Heart right ventricle (tissue), 16 donors: Measurements from ENCODE around the gene CCDC194. TPM values are rescaled to one million over a fixed set of nuclear protein-coding genes. Genes with fewer than 3 reads are reported as not detected.
A peak's percentile ranks its signal among the peaks of the same experiment; 100 is the strongest.

Experiments
- ATAC-seq, 8 donors: fragments of 200-7000 bp; cut with Tn5 transposase; one replicate each; pipeline ENCODE4 v1.9.1; 2020; ENCODE audit warnings: mild to moderate bottlenecking in 8 of 8, moderate library complexity in 8 of 8, moderate number of reproducible peaks in 1 of 8
- DNase-seq, 2 donors: peaks; one replicate each; pipeline ENCODE4 v3.0.0-alpha.2; 2020
- H3K27ac ChIP-seq, 10 donors: fragments of 200-600 bp; sonication (generic) in 2 of 10; one replicate each; pipeline versions ENCODE4 v1.5.0 to v1.8.0; 2020 to 2022; ENCODE audit warnings: mild to moderate bottlenecking in 3 of 10
- H3K27me3 ChIP-seq, 7 donors: fragments of 200-600 bp; one replicate each; pipeline ENCODE4 v1.8.0; 2021 to 2022; ENCODE audit warnings: mild to moderate bottlenecking in 2 of 7
- H3K36me3 ChIP-seq, 9 donors: fragments of 200-600 bp; sonication (generic) in 1 of 9; one replicate each; pipeline versions ENCODE4 v1.5.0 to v1.8.0; 2020 to 2022; ENCODE audit warnings: mild to moderate bottlenecking in 2 of 9
- H3K4me1 ChIP-seq, 9 donors: fragments of 200-600 bp; sonication (generic) in 1 of 9; one replicate each; pipeline versions ENCODE4 v1.5.0 to v1.8.0; 2020 to 2022; ENCODE audit warnings: mild to moderate bottlenecking in 4 of 9
- H3K4me3 ChIP-seq, 10 donors: fragments of 200-600 bp; sonication (generic) in 2 of 10; one replicate each; pipeline versions ENCODE4 v1.5.0 to v1.8.0; 2020 to 2022; ENCODE audit warnings: mild to moderate bottlenecking in 7 of 10, moderate library complexity in 2 of 10
- H3K9me3 ChIP-seq, 11 donors: fragments of 200-600 bp in 10 of 11; sonication (generic) in 2 of 11; one replicate each; pipeline versions ENCODE4 v1.5.0 to v1.8.0; 2013 to 2022; ENCODE audit warnings: mild to moderate bottlenecking in 2 of 11, control low read depth in 1 of 11, moderate library complexity in 1 of 11
- CTCF ChIP-seq, 9 donors: fragments of 200-600 bp; sonication (generic) in 2 of 9; IDR thresholded peaks; one replicate each; pipeline versions ENCODE4 v1.5.0 to v1.8.0; 2021 to 2022; ENCODE audit warnings: antibody characterized with exemption in 9 of 9, mild to moderate bottlenecking in 5 of 9, moderate library complexity in 1 of 9
- WGBS, 2 donors: extraction: QIAGEN DNeasy Blood & Tissue Kit; methylation state at CpG; one replicate each; pipeline ENCODE4 v1.1.7; 2013; ENCODE audit warnings: inconsistent platforms in 1 of 2; 5-methylcytosine and 5-hydroxymethylcytosine counted together
- intact Hi-C, 10 donors: fragments of 100-400 bp; cut with DNase I; formaldehyde crosslinking; loops; one replicate each; pipeline versions ENCODE4 v1.11.1 to v1.14.2; 2022
- polyA plus RNA-seq, 2 donors: library from polyadenylated mRNA; stranded (reverse); fragments of 200-250 nt; gene quantifications; one replicate each; pipeline ENCODE4 v1.2.3, GENCODE V29; 2013
- total RNA-seq, 10 donors: library from RNA; stranded (reverse); fragmentation: NEBNext Ultra II Directional in 3 of 10; extraction: Animal tissue kit (Norgen Biotek cat#: 25700) in 3 of 10; gene quantifications; one replicate each; pipeline versions ENCODE4 v1.2.1 to v1.2.4, GENCODE V29; 2021 to 2023
- donor health status: Arrhythmogenic right ventricular cardiomyopathy.
- donor health status: ischemic (EF 13 %, LVEDD 7.1; RV severe dilation, severe dysfunction).
- donor health status: healthy with polysubstance abuse.
- donor health status: DM: no; HTN: yes; CAD: no.
- donor health status: DM: no; HTN: no; CAD: no.
- donor health status: ischemic (EF 25% LVEDD 6.9; RV normal size, moderate dysfunction).
- donor health status: ischemic (EF 25% LVEDD 5.7; RV mildly dilated, moderate dysfunction).
- donor health status: healthy.
- donor health status: DM: yes; HTN: yes; CAD: no.
- donor health status: Ischemic cardiomyopathy.
- donor health status: ischemic (EF 35%, LVEDD 5.7; RV mildly dilated, moderate dysfunction).
- donor health status: nonischemic (EF 11% LVEDD 7.7; RV severe dilation, severe dysfunction).
- donor health status: DM: yes; HTN: yes; CAD: no.
- donor health status: PGD.
- donor health status: ischemic (EF 29% LVEDD 5.4; RV normal size, mild dysfunction).
- donor health status: nonischemic (EF 23%, LVEDD 6.1; RV moderate dilation, normal function).

CCDC194 gene
- total and polyA plus RNA-seq, 12 donors = 0.44 to 1.0 (median 0.51) TPM; not detected in 8

- TF ChIP-seq CTCF (IDR thresholded peaks at IDR 0.05) = no peak
- Histone ChIP-seq H3K27me3 (peaks cover 0 to 19% (median 0%) of the 10 kb centered on the region in 7 donors), H3K4me1 (peaks cover 20 to 66% (median 47%) of the 10 kb centered on the region in 9 donors), H3K36me3 (peaks cover 0 to 6% (median 0%) of the 10 kb centered on the region in 9 donors), H3K4me3 (no peak overlapping the region), H3K9me3 (no peaks in the 10 kb centered on the region), H3K27ac (peak overlapping the region; percentile 55 to 86 (median 74))
- WGBS, 2 donors = 64 to 67% methylated on average over 2 of the region's 2 CpGs
- DNase-seq = no peak
- intact Hi-C loops = loop anchor here (2.0 to 10.0 kb wide), 5 partner anchors 39 to 507 kb away; partner anchors contain the start of genes NXNL1 (in 2 of the 10) and RPL18A (in 1 of the 10)
- no peak for ATAC-seq
Measured at GRCh38 chr19:17347877-17348276, 46.1 kb downstream of the CCDC194 start.

- WGBS, 2 donors = 8 to 9% methylated on average over 6 of the region's 6 CpGs
- Histone ChIP-seq H3K27me3 (peaks cover 0 to 19% (median 0%) of the 10 kb centered on the region in 7 donors), H3K9me3 (no peaks in the 10 kb centered on the region), H3K4me1 (peaks cover 16 to 61% (median 42%) of the 10 kb centered on the region in 9 donors), H3K36me3 (peaks cover 0 to 6% (median 0%) of the 10 kb centered on the region in 9 donors), H3K27ac (peak overlapping the region; percentile 55 to 86 (median 74)), H3K4me3 (no peak overlapping the region)
- TF ChIP-seq CTCF (IDR thresholded peaks at IDR 0.05) = no peak
- DNase-seq (no peak), ATAC-seq (peak; percentile 36 to 83 (median 72))
- intact Hi-C loops = loop anchor here (2.0 to 10.0 kb wide), 5 partner anchors 39 to 507 kb away; partner anchors contain the start of genes NXNL1 (in 2 of the 10) and RPL18A (in 1 of the 10)
Measured at GRCh38 chr19:17347361-17347760, 46.6 kb downstream of the CCDC194 start.

GRCh38 chr19:17346109-17346671, 47.8 kb downstream of the CCDC194 start:
- Histone ChIP-seq H3K27me3 (peaks cover 0 to 19% (median 0%) of the 10 kb centered on the region in 7 donors), H3K27ac (peak overlapping the region in 8 of 10 donors; percentile 56 to 86 (median 77)), H3K9me3 (no peaks in the 10 kb centered on the region), H3K36me3 (peaks cover 0 to 13% (median 0%) of the 10 kb centered on the region in 9 donors), H3K4me1 (peaks cover 16 to 52% (median 36%) of the 10 kb centered on the region in 9 donors), H3K4me3 (no peak overlapping the region)
- DNase-seq (peak; percentile 78 to 81), ATAC-seq (peak; percentile 70 to 85 (median 78))
- TF ChIP-seq CTCF (IDR thresholded peaks at IDR 0.05) = peak; percentile 92 to 98 (median 97)
- 15 to 18% methylated on average over 21 to 24 of the region's 24 CpGs for WGBS, 2 donors
- intact Hi-C loops = loop anchor here (1.0 to 10.0 kb wide), 6 partner anchors 40 to 509 kb away; partner anchors contain the start of genes NXNL1 (in 2 of the 10) and RPL18A (in 1 of the 10)

- H3K4me1 ChIP-seq = peaks cover 4 to 25% (median 19%) of the 10 kb centered on the region in 9 donors
- H3K27ac ChIP-seq = no peak overlapping the region
- H3K9me3 ChIP-seq = no peaks in the 10 kb centered on the region
- 82 to 92% methylated on average over 7 of the region's 7 CpGs for WGBS, 2 donors
- intact Hi-C loops = loop anchor here in 3 of 10 donors (10.0 kb wide), 2 partner anchors 123 to 513 kb away; partner anchors contain the start of genes NXNL1 (in 2 of the 3) and RPL18A (in 1 of the 3)
- H3K36me3 ChIP-seq = peaks cover 0 to 20% (median 0%) of the 10 kb centered on the region in 9 donors
- no peaks in the 10 kb centered on the region for H3K27me3 ChIP-seq
- H3K4me3 ChIP-seq = no peak overlapping the region
- no peak for ATAC-seq
- TF ChIP-seq CTCF (IDR thresholded peaks at IDR 0.05) = no peak
- DNase-seq = no peak
Measured at GRCh38 chr19:17341845-17342244, 52.2 kb downstream of the CCDC194 start.
